CD4-positive, alpha-beta T cell (primary cell): ENCODE data around the gene FAM171A2. TPM values are rescaled to one million over a fixed set of nuclear protein-coding genes. Genes with fewer than 3 reads are reported as not detected.

Experiments used
- ATAC-seq: fragments of 200-7000 bp; cut with Tn5 transposase; one replicate; pipeline ENCODE4 v1.10.0; 2022; ENCODE audit warnings: mild to moderate bottlenecking; ENCODE audit not compliant: poor library complexity
- CTCF ChIA-PET: fragments of 350-600 bp; sonication (Branson Sonifier 250); formaldehyde crosslinking; loops from one replicate; lab custom pipeline; 2021; ENCODE audit warnings: antibody characterized with exemption, inconsistent platforms; lab: Charles Lee
- POLR2A ChIA-PET: fragments of 350-600 bp; sonication (Branson Sonifier 250); formaldehyde crosslinking; loops from one replicate; lab custom pipeline; 2021; ENCODE audit warnings: antibody characterized with exemption, inconsistent platforms; lab: Charles Lee
- DNase-seq, 14 experiments: peaks; one replicate each; pipeline ENCODE4 v3.0.0-alpha.2; 2013 to 2020; ENCODE audit warnings: mixed read lengths in 2 of 14
- H3K27ac ChIP-seq, 2 donors: one replicate each; pipeline versions ENCODE4 v1.5.1 to v1.7.0; 2013; ENCODE audit warnings: low read length in 2 of 2, low read depth in 1 of 2, mild to moderate bottlenecking in 1 of 2
- H3K27me3 ChIP-seq, 2 experiments: 1 replicate in 1 of 2; 2 replicates in 1 of 2; pipeline versions ENCODE4 v1.6.1 to v1.7.0; 2013; ENCODE audit warnings: low read length in 2 of 2, control low read depth in 1 of 2, mild to moderate bottlenecking in 1 of 2, moderate library complexity in 1 of 2; ENCODE audit not compliant: insufficient read depth in 2 of 2, control insufficient read depth in 1 of 2
- H3K36me3 ChIP-seq: one replicate; pipeline ENCODE4 v1.6.1; 2013; ENCODE audit warnings: low read length, control low read depth; ENCODE audit not compliant: insufficient read depth
- H3K4me1 ChIP-seq: one replicate; pipeline ENCODE4 v1.6.1; 2013; ENCODE audit warnings: low read length, control low read depth; ENCODE audit not compliant: insufficient read depth
- H3K4me3 ChIP-seq: one replicate; pipeline ENCODE4 v1.5.1; 2013; ENCODE audit warnings: mild to moderate bottlenecking, low read length, moderate library complexity
- H3K9me3 ChIP-seq, 2 experiments: 1 replicate in 1 of 2; 2 replicates in 1 of 2; pipeline versions ENCODE4 v1.6.1 to v1.7.0; 2013; ENCODE audit warnings: low read length in 2 of 2, mild to moderate bottlenecking in 2 of 2, control low read depth in 1 of 2, moderate library complexity in 1 of 2; ENCODE audit not compliant: control insufficient read depth in 1 of 2, insufficient read depth in 1 of 2
- H3K27ac Mint-ChIP-seq: one replicate; pipeline ENCODE4 v1.8.0; 2020; ENCODE audit warnings: mixed read lengths
- H3K27me3 Mint-ChIP-seq: one replicate; pipeline ENCODE4 v1.8.0; 2021; ENCODE audit warnings: mixed read lengths
- H3K36me3 Mint-ChIP-seq: one replicate; pipeline ENCODE4 v1.8.0; 2021; ENCODE audit warnings: low read depth, mixed read lengths
- H3K4me1 Mint-ChIP-seq: one replicate; pipeline ENCODE4 v1.8.0; 2021; ENCODE audit warnings: low read depth, mixed read lengths
- H3K4me3 Mint-ChIP-seq: one replicate; pipeline ENCODE4 v1.8.0; 2020; ENCODE audit warnings: mild to moderate bottlenecking, mixed read lengths
- H3K9me3 Mint-ChIP-seq: one replicate; pipeline ENCODE4 v1.8.0; 2020; ENCODE audit warnings: mixed read lengths
- CTCF ChIP-seq: fragments of 200-600 bp; IDR thresholded peaks from one replicate; pipeline ENCODE4 v1.8.0; 2022; ENCODE audit warnings: antibody characterized with exemption, mild to moderate bottlenecking
- intact Hi-C, 2 experiments: fragments of 100-400 bp; cut with DNase I in 1 of 2; cut with micrococcal nuclease in 1 of 2; formaldehyde crosslinking; loops; one replicate each; pipeline versions ENCODE4 v1.15.1 to v1.9.0; 2023 to 2025; cut with DNase I, micrococcal nuclease
- total RNA-seq, 174 experiments: library from RNA in 2 of 174; stranded (reverse) in 2 of 174; gene quantifications; one replicate each; pipeline ENCODE4 v1.2.3 and lab custom pipeline; 2021 to 2026

FAM171A2 gene
- total RNA-seq, 2 experiments from 2014 or later: 0.08 to 0.19 TPM

GRCh38 chr17:44390250-44390870 is 26.7 kb upstream of the FAM171A2 start:
- intact Hi-C loops: no loop called here
- no peak for ATAC-seq
- H3K4me3 ChIP-seq: no peak overlapping the region
- H3K27ac ChIP-seq: no peak overlapping the region
- H3K4me1 ChIP-seq: peaks cover 10% of the 10 kb centered on the region
- Mint-ChIP-seq H3K9me3 (no peaks in the 10 kb centered on the region), H3K27me3 (peaks cover 12% of the 10 kb centered on the region), H3K4me1 (peaks cover 7% of the 10 kb centered on the region), H3K36me3 (no peaks in the 10 kb centered on the region), H3K4me3 (no peak overlapping the region), H3K27ac (no peak overlapping the region)
- no peak for TF ChIP-seq CTCF
- DNase-seq: no peak
- peaks cover 0 to 6% of the 10 kb centered on the region in 2 experiments for H3K9me3 ChIP-seq
- ChIA-PET POLR2A (no interaction called here), CTCF (no interaction called here)
- H3K27me3 ChIP-seq: peaks cover 9 to 10% of the 10 kb centered on the region in 2 experiments
- H3K36me3 ChIP-seq: no peaks in the 10 kb centered on the region

GRCh38 chr17:44389723-44390202 is 26.1 kb upstream of the FAM171A2 start:
- Mint-ChIP-seq H3K27ac (no peak overlapping the region), H3K27me3 (peaks cover 15% of the 10 kb centered on the region), H3K4me1 (peaks cover 10% of the 10 kb centered on the region), H3K9me3 (no peaks in the 10 kb centered on the region), H3K4me3 (no peak overlapping the region), H3K36me3 (no peaks in the 10 kb centered on the region)
- Histone ChIP-seq H3K36me3 (no peaks in the 10 kb centered on the region), H3K4me1 (peaks cover 16% of the 10 kb centered on the region), H3K4me3 (no peak overlapping the region), H3K9me3 (peaks cover 0 to 6% of the 10 kb centered on the region in 2 experiments), H3K27ac (no peak overlapping the region), H3K27me3 (peaks cover 9 to 14% of the 10 kb centered on the region in 2 experiments)
- TF ChIP-seq CTCF: no peak
- ChIA-PET CTCF (no interaction called here), POLR2A (no interaction called here)
- no peak for ATAC-seq
- no peak for DNase-seq
- intact Hi-C loops: no loop called here

GRCh38 chr17:44389281-44389680 is 25.6 kb upstream of the FAM171A2 start, which contains the start of gene ITGA2B:
Gene ITGA2B (minus strand): TSS chr17:44389649. CDS start chr17:44389473, 176 bp downstream.
- Histone ChIP-seq H3K36me3 (no peaks in the 10 kb centered on the region), H3K4me1 (peaks cover 21% of the 10 kb centered on the region), H3K9me3 (peaks cover 0 to 6% of the 10 kb centered on the region in 2 experiments), H3K27ac (no peak within 1 kb of the TSS), H3K4me3 (no peak within 1 kb of the TSS), H3K27me3 (peaks cover 9 to 16% of the 10 kb centered on the region in 2 experiments)
- no peak for TF ChIP-seq CTCF
- ATAC-seq (no peak), DNase-seq (no peak)
- ChIA-PET POLR2A (no interaction called here), CTCF (no interaction called here)
- peaks cover 20% of the 10 kb centered on the region for H3K27me3 Mint-ChIP-seq
- no peaks in the 10 kb centered on the region for H3K36me3 Mint-ChIP-seq
- no peaks in the 10 kb centered on the region for H3K9me3 Mint-ChIP-seq
- no peak within 1 kb of the TSS for H3K4me3 Mint-ChIP-seq
- intact Hi-C loops: no loop called here
- H3K27ac Mint-ChIP-seq: no peak within 1 kb of the TSS
- H3K4me1 Mint-ChIP-seq: peaks cover 12% of the 10 kb centered on the region
